Left lung (tissue), 10 donors: ENCODE results near the gene SAMD4B. TPM values are rescaled to one million over a fixed set of nuclear protein-coding genes. Genes with fewer than 3 reads are reported as not detected.

Experiments
- ATAC-seq: fragments of 200-7000 bp; cut with Tn5 transposase; one replicate; pipeline ENCODE4 v1.9.1; 2020; ENCODE audit warnings: moderate library complexity
- DNase-seq, 4 donors: peaks; one replicate each; pipeline ENCODE4 v3.0.0-alpha.2; 2013 to 2020
- H3K27ac ChIP-seq, 2 donors: fragments of 200-600 bp; sonication (generic) in 1 of 2; one replicate each; pipeline versions ENCODE4 v1.5.0 to v1.8.0; 2020 to 2021
- H3K27me3 ChIP-seq, 2 donors: fragments of 200-600 bp; sonication (generic) in 1 of 2; one replicate each; pipeline versions ENCODE4 v1.5.0 to v1.8.0; 2020 to 2021
- H3K36me3 ChIP-seq, 2 donors: fragments of 200-600 bp; sonication (generic) in 1 of 2; one replicate each; pipeline versions ENCODE4 v1.5.0 to v1.8.0; 2020 to 2021
- H3K4me1 ChIP-seq, 2 donors: fragments of 200-600 bp; one replicate each; pipeline ENCODE4 v1.8.0; 2021
- H3K4me3 ChIP-seq, 2 donors: fragments of 200-600 bp; sonication (generic) in 1 of 2; one replicate each; pipeline versions ENCODE4 v1.5.0 to v1.8.0; 2020 to 2021; ENCODE audit warnings: mild to moderate bottlenecking in 1 of 2
- H3K9me3 ChIP-seq, 2 donors: fragments of 200-600 bp; sonication (generic) in 1 of 2; one replicate each; pipeline versions ENCODE4 v1.5.0 to v1.8.0; 2020 to 2021
- CTCF ChIP-seq, 2 donors: fragments of 200-600 bp; sonication (generic) in 1 of 2; IDR thresholded peaks; one replicate each; pipeline versions ENCODE4 v1.5.0 to v1.8.0; 2021; ENCODE audit warnings: antibody characterized with exemption in 2 of 2
- intact Hi-C, 2 donors: fragments of 100-400 bp; cut with DNase I; formaldehyde crosslinking; loops; one replicate each; pipeline versions ENCODE4 v1.11.2 to v1.14.2; 2022
- polyA plus RNA-seq, 6 donors: library from polyadenylated mRNA; unstranded; fragments of 120-200 nt; gene quantifications; one replicate each; pipeline ENCODE4 v1.2.1, GENCODE V29; 2013; ENCODE audit not compliant: insufficient read length in 6 of 6
- total RNA-seq, 2 donors: library from RNA; stranded (reverse); fragmentation: NEBNext Ultra II Directional; extraction: Animal tissue kit (Norgen Biotek cat#: 25700); gene quantifications; one replicate each; pipeline ENCODE4 v1.2.1, GENCODE V29; 2021
- donor health status: DM: no; HTN: yes; CAD: no.
- donor health status: DM: no; HTN: no; CAD: no.

SAMD4B gene
- total and polyA plus RNA-seq, 8 donors = 74.1 to 127 (median 107) TPM

GRCh38 chr19:39324242-39324842 lies 17.9 kb upstream of the SAMD4B start:
- no peak overlapping the region for H3K27ac ChIP-seq
- DNase-seq (peak in 1 of 4 donors; percentile 10), ATAC-seq (no peak)
- TF ChIP-seq CTCF (IDR thresholded peaks at IDR 0.05) = no peak
- no peak overlapping the region for H3K4me3 ChIP-seq
- intact Hi-C loops = no loop called here
- H3K4me1 ChIP-seq = peaks cover 0 to 32% of the 10 kb centered on the region in 2 donors
- no peaks in the 10 kb centered on the region for H3K9me3 ChIP-seq
- peaks cover 0 to 18% of the 10 kb centered on the region in 2 donors for H3K27me3 ChIP-seq
- H3K36me3 ChIP-seq = peaks cover 0 to 23% of the 10 kb centered on the region in 2 donors

- Histone ChIP-seq H3K27ac (no peak overlapping the region), H3K4me3 (no peak overlapping the region), H3K27me3 (peaks cover 0 to 8% of the 10 kb centered on the region in 2 donors), H3K36me3 (peaks cover 0 to 38% of the 10 kb centered on the region in 2 donors), H3K4me1 (peaks cover 0 to 43% of the 10 kb centered on the region in 2 donors), H3K9me3 (no peaks in the 10 kb centered on the region)
- intact Hi-C loops = loop anchor here in 1 of 2 donors (5.0 kb wide), 1 partner anchor 204 kb away; no protein-coding TSS in a partner anchor
- no peak for ATAC-seq
- DNase-seq = peak in 1 of 4 donors; percentile 17
- TF ChIP-seq CTCF (IDR thresholded peaks at IDR 0.05) = no peak
Measured at GRCh38 chr19:39325778-39326665, 16.2 kb upstream of the SAMD4B start.

GRCh38 chr19:39327363-39328045 lies 14.7 kb upstream of the SAMD4B start:
- Histone ChIP-seq H3K27me3 (no peaks in the 10 kb centered on the region), H3K4me1 (peaks cover 0 to 58% of the 10 kb centered on the region in 2 donors), H3K4me3 (no peak overlapping the region), H3K27ac (no peak overlapping the region), H3K9me3 (no peaks in the 10 kb centered on the region), H3K36me3 (peaks cover 0 to 49% of the 10 kb centered on the region in 2 donors)
- intact Hi-C loops = loop anchor here in 1 of 2 donors (5.0 kb wide), 1 partner anchor 205 kb away; no protein-coding TSS in a partner anchor
- no peak for DNase-seq
- TF ChIP-seq CTCF (IDR thresholded peaks at IDR 0.05) = no peak
- ATAC-seq = no peak

GRCh38 chr19:39328046-39328705 lies 14.0 kb upstream of the SAMD4B start:
- peaks cover 0 to 65% of the 10 kb centered on the region in 2 donors for H3K4me1 ChIP-seq
- no peaks in the 10 kb centered on the region for H3K27me3 ChIP-seq
- TF ChIP-seq CTCF (IDR thresholded peaks at IDR 0.05) = peak; percentile 95 to 97
- no peaks in the 10 kb centered on the region for H3K9me3 ChIP-seq
- intact Hi-C loops = loop anchor here in 1 of 2 donors (5.0 kb wide), 1 partner anchor 206 kb away; no protein-coding TSS in a partner anchor
- H3K27ac ChIP-seq = no peak overlapping the region
- peak; percentile 98 for ATAC-seq
- no peak overlapping the region for H3K4me3 ChIP-seq
- H3K36me3 ChIP-seq = peaks cover 0 to 49% of the 10 kb centered on the region in 2 donors
- peak; percentile 63 to 96 (median 82) for DNase-seq
